HK-2 (cell line): ENCODE measurements around the gene FDX2.
"Not testable (repeated sequence)": the region's sequence is repeated elsewhere in the genome, so short reads cannot be mapped to it uniquely, and the experiment has no call there.

ENCODE experiments used
- DNase-seq: peaks from one replicate; pipeline ENCODE4 v3.0.0-alpha.2; 2018; ENCODE audit not compliant: unreplicated experiment

FDX2 gene

GRCh38 chr19:10315335-10316214 lies at the start of gene FDX2:
FDX2 (minus strand) TSS chr19:10316015; CDS start chr19:10315996, 19 bp downstream.
- peak; percentile 91 for DNase-seq

DNA sequence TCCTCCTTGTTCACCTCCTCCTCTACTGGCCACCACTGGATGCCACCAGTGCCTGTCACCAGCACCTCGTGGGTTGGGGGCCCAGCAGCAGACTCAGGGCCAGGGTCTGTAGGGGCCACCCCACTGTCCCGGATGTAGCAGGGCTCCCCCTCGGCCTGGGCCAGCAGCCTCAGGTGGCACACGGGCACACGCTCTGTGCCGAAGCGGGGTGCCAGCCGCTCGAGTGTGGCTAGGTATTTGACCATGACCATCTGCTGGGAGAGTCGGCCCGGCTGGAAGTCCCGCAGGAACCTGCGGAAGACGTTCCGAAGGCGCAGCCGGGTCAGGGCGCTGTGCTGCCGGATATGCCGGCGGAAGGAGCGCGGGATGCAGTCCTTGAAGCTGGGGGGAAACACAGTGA lies 49.7 kb upstream of the FDX2 start:
- no peak for DNase-seq

GRCh38 chr19:10364644-10365043 lies 48.8 kb upstream of the FDX2 start:
- DNase-seq = no peak

DNA sequence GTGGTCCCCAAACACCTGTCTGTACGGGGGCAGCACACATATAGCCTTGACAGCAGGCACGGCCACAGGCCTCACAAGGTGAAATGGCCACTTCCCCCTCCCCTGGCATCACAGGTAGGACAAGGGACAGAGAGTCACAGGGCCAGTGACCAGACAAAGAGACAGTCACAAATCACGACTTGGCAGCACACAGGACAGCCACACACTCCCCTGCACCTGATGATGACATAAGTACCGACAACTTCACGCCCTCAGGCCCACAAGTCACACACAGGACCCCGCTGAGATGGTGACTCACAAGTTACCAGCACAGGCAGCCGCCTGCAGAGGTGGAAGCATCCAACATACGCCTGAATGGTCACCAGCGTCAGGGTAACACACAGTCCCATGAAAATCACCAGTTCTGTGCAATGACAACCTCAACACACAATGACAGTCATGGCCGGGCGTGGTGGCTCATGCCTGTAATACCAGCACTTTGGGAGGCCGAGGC lies 48.0 kb upstream of the FDX2 start:
- peak; percentile 58 for DNase-seq

DNA sequence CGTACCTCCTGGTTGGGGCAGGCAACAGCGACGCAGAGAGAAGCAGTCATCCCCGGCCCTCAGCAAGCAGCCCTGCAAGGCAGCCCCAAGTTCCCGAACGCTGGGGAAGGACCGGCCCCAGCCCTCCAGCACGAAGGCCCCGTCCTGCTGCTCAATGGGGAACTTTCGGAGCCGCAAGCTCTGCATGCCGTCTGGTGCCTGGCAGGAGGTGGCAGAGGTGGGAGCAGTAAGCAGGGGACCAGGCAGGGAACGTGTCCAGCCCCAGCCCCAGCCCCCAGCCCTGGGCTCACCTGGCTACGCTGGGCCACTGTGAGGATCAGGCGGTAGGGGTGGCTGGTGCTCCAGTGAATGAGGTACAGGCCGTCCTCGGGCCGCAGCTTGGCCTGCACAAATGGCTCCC lies 46.4 kb upstream of the FDX2 start:
- DNase-seq = no peak

DNA sequence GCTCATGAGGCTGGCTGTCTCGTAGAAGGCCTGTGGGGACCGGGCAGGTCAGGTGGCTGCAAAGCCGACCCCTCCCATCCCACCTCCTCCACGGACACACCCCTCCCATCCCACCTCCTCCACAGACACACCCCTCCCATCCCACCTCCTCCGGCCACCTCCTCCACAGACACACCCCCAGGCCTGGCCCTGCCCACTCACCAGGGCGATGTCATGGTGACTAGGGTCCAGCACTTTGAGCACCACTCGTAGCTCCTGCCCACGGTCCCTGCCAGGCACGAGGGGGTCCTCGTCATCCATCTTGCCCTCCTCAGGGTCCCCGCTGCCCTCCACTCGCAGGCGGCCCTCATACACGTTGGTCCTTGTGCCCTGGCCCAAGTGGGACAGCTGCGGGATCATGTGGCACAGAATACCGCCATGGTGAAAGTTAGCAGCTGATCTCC lies 45.8 kb upstream of the FDX2 start:
- DNase-seq = no peak

GRCh38 chr19:10356431-10356830 lies 40.6 kb upstream of the FDX2 start:
- no peak for DNase-seq

- DNase-seq = no peak
Observed at GRCh38 chr19:10353793-10354391, 38.1 kb upstream of the FDX2 start.

- DNase-seq = no peak
Observed at GRCh38 chr19:10352764-10353671, 37.2 kb upstream of the FDX2 start.

DNA sequence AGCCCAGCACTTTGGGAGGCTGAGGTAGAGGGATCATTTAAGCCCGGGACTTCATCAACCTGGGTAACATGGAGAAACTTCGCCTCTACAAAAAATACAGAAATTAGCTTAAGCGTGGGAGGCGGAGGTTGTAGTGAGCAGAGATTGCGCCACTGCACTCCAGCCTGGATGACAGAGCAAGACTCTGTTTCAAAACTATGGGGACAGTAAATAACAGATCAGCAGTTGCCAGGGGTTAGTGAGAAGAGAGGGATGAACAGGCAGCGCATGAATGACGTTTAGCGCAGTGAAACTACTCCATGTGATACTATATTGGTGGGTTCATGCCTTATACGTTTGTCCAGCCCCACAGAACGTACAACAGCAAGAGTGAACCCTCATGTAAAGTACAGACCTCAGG lies 30.7 kb upstream of the FDX2 start:
- DNase-seq = no peak

GRCh38 chr19:10344780-10345179 lies 29.0 kb upstream of the FDX2 start:
- no peak for DNase-seq

DNA sequence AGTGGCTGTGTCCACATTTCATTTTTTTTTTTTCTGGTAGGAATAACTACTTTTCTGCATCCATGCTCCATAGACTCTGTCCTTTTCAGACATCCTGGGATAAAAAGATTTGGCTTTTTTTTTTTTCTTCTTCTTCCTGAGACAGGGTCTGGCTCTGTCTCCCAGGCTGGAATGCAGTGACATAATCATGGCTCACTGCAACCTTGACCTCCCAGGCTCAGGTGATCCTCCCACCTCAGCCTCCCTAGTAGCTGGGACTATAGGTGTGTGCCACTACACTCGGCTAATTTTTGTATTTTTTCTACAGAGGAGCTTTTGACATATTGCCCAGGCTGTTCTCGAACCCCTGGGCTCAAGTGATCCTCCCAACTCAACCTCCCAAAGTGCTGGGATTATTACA lies 27.7 kb upstream of the FDX2 start:
- no peak for DNase-seq

GRCh38 chr19:10339977-10340376 lies 24.2 kb upstream of the FDX2 start:
- no peak for DNase-seq

GRCh38 chr19:10339380-10339960 lies 23.7 kb upstream of the FDX2 start, which contains the start of gene ICAM3:
ICAM3 (minus strand) TSS chr19:10339624; CDS start chr19:10339614, 10 bp downstream.
- no peak for DNase-seq

GRCh38 chr19:10338940-10339339 lies 23.1 kb upstream of the FDX2 start:
- DNase-seq = no peak

- DNase-seq = not testable (repeated sequence)
Observed at GRCh38 chr19:10336725-10337124, 20.9 kb upstream of the FDX2 start.

- DNase-seq = no peak
Observed at GRCh38 chr19:10335352-10335985, 19.7 kb upstream of the FDX2 start.

DNA sequence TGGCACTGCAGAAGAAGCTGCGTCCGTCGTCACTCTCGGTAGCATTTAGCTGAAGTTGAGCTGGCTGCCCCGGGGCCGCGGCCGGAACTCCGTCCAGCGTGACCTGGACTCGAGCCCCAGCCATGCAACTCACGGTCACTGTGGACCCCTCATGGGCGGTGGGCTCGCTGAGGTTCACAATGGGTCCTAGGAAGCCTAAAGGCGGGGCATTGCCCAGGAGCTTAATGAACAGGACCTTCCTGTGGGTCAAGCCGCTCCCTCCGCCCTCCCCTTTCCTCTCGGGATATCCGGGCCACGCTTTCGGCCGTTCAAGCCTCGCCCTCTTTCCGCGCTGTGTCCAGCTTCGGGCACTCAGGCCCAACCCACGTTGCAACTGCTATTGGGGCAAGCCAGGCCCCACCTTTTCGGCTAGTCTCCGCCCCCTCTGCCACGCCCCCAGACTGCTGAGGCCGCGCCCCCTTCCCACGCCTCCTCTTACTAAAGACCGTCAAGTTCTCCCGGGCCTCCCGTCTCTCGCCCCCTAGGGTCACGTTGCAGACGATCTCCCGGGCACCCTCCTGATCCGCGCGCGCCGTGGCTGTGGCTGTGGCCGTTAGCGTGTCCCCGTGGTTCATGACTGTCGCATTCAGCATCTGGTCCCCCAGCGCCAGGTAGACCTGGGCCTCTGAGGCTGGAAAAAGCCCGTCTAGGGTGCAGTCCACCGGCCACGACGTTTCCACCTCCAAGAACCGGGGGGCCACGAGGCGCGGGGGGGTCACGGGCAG lies 19.0 kb upstream of the FDX2 start:
- peak; percentile 96 for DNase-seq

DNA sequence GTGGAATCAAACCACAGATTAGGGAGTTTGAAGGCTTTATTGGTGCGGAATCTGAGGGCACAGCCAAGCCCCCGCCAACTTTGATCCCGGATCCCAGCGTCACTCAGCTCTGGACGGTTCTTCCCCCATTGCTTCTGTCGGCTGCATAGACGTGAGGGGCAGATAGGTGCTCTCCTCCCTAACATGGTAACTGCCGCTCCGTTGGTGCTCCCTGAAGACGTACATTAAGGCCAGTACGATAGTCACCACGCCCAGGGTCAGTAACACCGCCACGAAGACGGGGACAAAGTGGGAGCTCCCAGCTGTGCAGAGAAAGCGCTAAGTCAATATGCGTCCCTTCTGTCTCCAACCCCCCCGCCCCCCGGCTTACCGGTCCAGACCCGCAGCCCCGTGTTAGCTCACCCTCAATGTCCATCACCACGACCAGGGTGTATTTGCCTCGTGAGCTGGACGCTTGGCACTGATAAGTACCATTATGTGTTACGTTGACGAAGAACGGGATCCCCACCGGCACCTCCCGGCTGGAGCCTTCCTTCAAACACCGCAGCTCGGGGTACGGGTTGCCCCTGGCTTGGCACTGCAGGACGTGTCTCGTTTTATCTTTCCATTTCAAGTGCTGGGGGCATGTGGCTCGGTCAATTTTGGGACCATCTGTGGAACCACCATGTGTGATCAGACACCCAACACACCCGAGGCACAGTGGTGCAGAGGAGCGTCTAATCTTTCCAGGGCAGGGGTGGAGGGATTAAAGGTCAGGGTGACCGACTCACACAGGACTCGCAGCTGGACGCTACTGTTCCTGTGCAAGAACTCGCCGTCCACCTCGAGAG lies 18.2 kb upstream of the FDX2 start:
- no peak for DNase-seq
